Caco-2 (cell line): ENCODE measurements around the gene WFIKKN1. TPM values are rescaled to one million over a fixed set of nuclear protein-coding genes. Genes with fewer than 3 reads are reported as not detected.

ENCODE experiments used
- BruUV-seq: library from RNA; stranded (reverse); fragments of 400-500 nt; replicated peaks from 2 replicates; lab custom pipeline; 2021; lab: Mats Ljungman, UMichigan
- CTCF ChIA-PET: fragments of 300-600 bp; sonication (Branson Sonifier 250); formaldehyde crosslinking; loops from one replicate; lab custom pipeline; 2022; ENCODE audit warnings: antibody characterized with exemption; lab: Charles Lee
- POLR2A ChIA-PET: fragments of 300-600 bp; sonication (Branson Sonifier 250); formaldehyde crosslinking; loops from one replicate; lab custom pipeline; 2022; ENCODE audit warnings: antibody characterized with exemption; lab: Charles Lee
- DNase-seq, 2 experiments: peaks; one replicate each; pipeline versions ENCODE4 v3.0.0 to v3.0.0-alpha.2; 2020 to 2022
- H3K27me3 ChIP-seq: replicated peaks from 2 replicates; pipeline ENCODE4 v1.6.0; 2011; ENCODE audit warnings: low read length; ENCODE audit not compliant: control insufficient read depth, insufficient read depth
- H3K36me3 ChIP-seq: 2 replicates; pipeline ENCODE4 v1.5.1; 2011; ENCODE audit warnings: low read length; ENCODE audit not compliant: control insufficient read depth, insufficient read depth
- H3K4me1 ChIP-seq: fragments of 250-450 bp; sonication (Bioruptor Pico); 2 replicates; pipeline ENCODE4 v1.5.1; 2020; ENCODE audit warnings: mild to moderate bottlenecking
- H3K4me3 ChIP-seq: 2 replicates; pipeline ENCODE4 v1.5.1; 2011; ENCODE audit warnings: low read depth, mild to moderate bottlenecking, control low read depth, low read length
- H3K9me3 ChIP-seq: fragments of 250-450 bp; sonication (Bioruptor Pico); 2 replicates; pipeline ENCODE4 v1.5.1; 2020; ENCODE audit warnings: mild to moderate bottlenecking, moderate library complexity
- H3K27ac Mint-ChIP-seq: one replicate; pipeline ENCODE4 v1.8.0; 2022; ENCODE audit warnings: mixed read lengths; ENCODE audit not compliant: unreplicated experiment
- H3K27me3 Mint-ChIP-seq: one replicate; pipeline ENCODE4 v1.8.0; 2022; ENCODE audit warnings: mixed read lengths; ENCODE audit not compliant: insufficient read depth, unreplicated experiment
- H3K36me3 Mint-ChIP-seq: one replicate; pipeline ENCODE4 v1.8.0; 2022; ENCODE audit warnings: mild to moderate bottlenecking, mixed read lengths; ENCODE audit not compliant: insufficient read depth, unreplicated experiment
- H3K4me1 Mint-ChIP-seq: one replicate; pipeline ENCODE4 v1.8.0; 2022; ENCODE audit warnings: low read depth, mixed read lengths; ENCODE audit not compliant: unreplicated experiment
- H3K4me3 Mint-ChIP-seq: one replicate; pipeline ENCODE4 v1.8.0; 2022; ENCODE audit warnings: mild to moderate bottlenecking, moderate library complexity, mixed read lengths; ENCODE audit not compliant: unreplicated experiment
- H3K9me3 Mint-ChIP-seq: one replicate; pipeline ENCODE4 v1.8.0; 2022; ENCODE audit warnings: mixed read lengths; ENCODE audit not compliant: unreplicated experiment
- CTCF ChIP-seq, 2 experiments: fragments of 200-600 bp in 1 of 2; IDR thresholded peaks; 1 replicate in 1 of 2; 2 replicates in 1 of 2; pipeline versions ENCODE4 v1.5.1 to v1.8.0; 2011 to 2022; ENCODE audit warnings: antibody characterized with exemption in 1 of 2, control low read depth in 1 of 2, inconsistent platforms in 1 of 2, low read depth in 1 of 2, low read length in 1 of 2, mild to moderate bottlenecking in 1 of 2, moderate library complexity in 1 of 2; ENCODE audit not compliant: insufficient read depth in 1 of 2, severe bottlenecking in 1 of 2, unreplicated experiment in 1 of 2
- intact Hi-C: fragments of 100-400 bp; cut with micrococcal nuclease; formaldehyde crosslinking; loops from one replicate; pipeline ENCODE4 v1.10.0; 2022; ENCODE audit not compliant: unreplicated experiment
- total RNA-seq: library from RNA; stranded (reverse); gene quantifications from 2 replicates; pipeline ENCODE4 v1.2.3, GENCODE V29; 2022

WFIKKN1 gene
- total RNA-seq, 1 experiment from 2014 or later = 0.54 TPM

DNA sequence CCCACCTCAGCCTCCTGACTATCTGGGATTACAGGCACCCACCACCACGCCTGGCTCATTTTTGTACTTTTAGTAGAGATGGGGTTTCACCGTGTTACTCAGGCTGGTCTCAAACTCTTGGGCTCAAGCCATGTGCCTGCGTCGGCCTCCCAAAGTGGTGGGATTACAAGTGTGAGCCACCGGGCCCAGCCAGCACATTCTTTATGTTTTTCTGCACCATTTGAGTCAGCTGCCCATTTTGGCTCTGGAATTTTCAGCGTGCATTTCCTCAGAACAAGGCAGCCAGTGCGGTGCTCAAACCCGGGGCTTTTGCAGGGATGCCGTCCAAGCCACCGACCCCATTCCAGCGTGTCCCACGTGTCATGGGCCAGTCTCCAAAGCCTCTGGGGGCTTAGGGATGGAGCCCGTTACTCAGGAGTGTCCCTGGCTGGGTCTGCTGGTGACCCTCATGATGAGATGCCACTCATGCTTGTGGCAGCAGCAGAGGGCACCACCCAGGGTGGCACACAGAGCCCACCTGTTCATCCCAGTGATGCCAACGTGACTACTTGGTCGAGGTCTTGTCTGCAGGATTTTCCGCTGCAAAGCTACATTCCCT lies 44.6 kb upstream of the WFIKKN1 start:
- ChIA-PET POLR2A (no interaction called here), CTCF (interaction anchor here (0.5 to 1.2 kb wide), 3 partner anchors 9 to 59 kb away, joined by 3 to 6 read pairs (median 3); partner anchors contain the start of gene CAPN15)
- no peak for TF ChIP-seq CTCF (IDR thresholded peaks at IDR 0.05; ENCODE audit: insufficient read depth in 1 of 2, low read depth in 1 of 2, low read length in 1 of 2, severe bottlenecking in 1 of 2, unreplicated experiment in 1 of 2)
- no peak overlapping the region for H3K4me3 Mint-ChIP-seq
- peaks cover 39% of the 10 kb centered on the region for H3K36me3 Mint-ChIP-seq
- H3K27me3 Mint-ChIP-seq = no peaks in the 10 kb centered on the region
- H3K36me3 ChIP-seq = no peaks in the 10 kb centered on the region; the same call in none of the 2 replicates
- no peaks in the 10 kb centered on the region for H3K27me3 ChIP-seq
- intact Hi-C loops = loop anchor here (5.0 kb wide), 1 partner anchor 59 kb away; the partner anchor contains the start of gene CAPN15
- no peak overlapping the region for H3K4me3 ChIP-seq
- no peak overlapping the region for H3K27ac Mint-ChIP-seq
- no peaks in the 10 kb centered on the region for H3K9me3 ChIP-seq
- H3K9me3 Mint-ChIP-seq = no peaks in the 10 kb centered on the region
- BruUV-seq = no TSS peak
- DNase-seq = no peak
- peaks cover 8% of the 10 kb centered on the region for H3K4me1 Mint-ChIP-seq
- H3K4me1 ChIP-seq = peaks cover 3% of the 10 kb centered on the region; the same call in 1 of the 2 replicates

GRCh38 chr16:586645-587590 lies 43.9 kb upstream of the WFIKKN1 start:
- POLR2A ChIA-PET = interaction anchor here (0.7 kb wide), 1 partner anchor 129 kb away, joined by 11 read pairs; no protein-coding TSS in a partner anchor
- peaks cover 39% of the 10 kb centered on the region for H3K36me3 Mint-ChIP-seq
- BruUV-seq = no TSS peak
- H3K4me3 ChIP-seq = no peak overlapping the region
- H3K36me3 ChIP-seq = no peaks in the 10 kb centered on the region; the same call in none of the 2 replicates
- H3K9me3 Mint-ChIP-seq = no peaks in the 10 kb centered on the region
- peaks cover 12% of the 10 kb centered on the region for H3K4me1 Mint-ChIP-seq
- peaks cover 7% of the 10 kb centered on the region for H3K4me1 ChIP-seq
- no peaks in the 10 kb centered on the region for H3K27me3 ChIP-seq
- CTCF ChIA-PET = interaction anchor here (0.5 kb wide), 1 partner anchor 59 kb away, joined by 3 read pairs; the partner anchor contains the start of gene CAPN15
- peak overlapping the region; percentile 75 for H3K4me3 Mint-ChIP-seq
- H3K9me3 ChIP-seq = no peaks in the 10 kb centered on the region
- intact Hi-C loops = loop anchor here (5.0 kb wide), 1 partner anchor 60 kb away; the partner anchor contains the start of gene CAPN15
- no peak for DNase-seq
- H3K27ac Mint-ChIP-seq = peak overlapping the region; percentile 25
- TF ChIP-seq CTCF (IDR thresholded peaks at IDR 0.05; ENCODE audit: insufficient read depth in 1 of 2, low read depth in 1 of 2, low read length in 1 of 2, severe bottlenecking in 1 of 2, unreplicated experiment in 1 of 2) = no peak
- H3K27me3 Mint-ChIP-seq = no peaks in the 10 kb centered on the region

DNA sequence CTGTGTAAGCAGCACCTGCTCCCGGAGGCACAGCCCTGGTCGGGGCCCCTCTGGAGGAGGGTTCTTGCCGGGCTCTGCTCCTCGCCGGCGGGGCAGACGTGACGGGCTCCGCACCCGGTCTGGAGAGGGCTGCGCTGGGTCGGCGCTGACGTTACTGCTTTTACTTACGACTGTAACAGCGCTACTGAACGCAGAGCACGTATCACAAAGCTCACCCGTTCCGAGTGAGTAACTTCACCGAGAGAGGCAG lies 42.2 kb upstream of the WFIKKN1 start:
- CTCF ChIA-PET = no interaction called here
- Histone ChIP-seq H3K4me3 (peak overlapping the region; percentile 77), H3K9me3 (no peaks in the 10 kb centered on the region), H3K36me3 (no peaks in the 10 kb centered on the region; the same call in 1 of the 2 replicates), H3K4me1 (peaks cover 23% of the 10 kb centered on the region), H3K27me3 (no peaks in the 10 kb centered on the region)
- no peak for TF ChIP-seq CTCF (IDR thresholded peaks at IDR 0.05; ENCODE audit: insufficient read depth in 1 of 2, low read depth in 1 of 2, low read length in 1 of 2, severe bottlenecking in 1 of 2, unreplicated experiment in 1 of 2)
- Mint-ChIP-seq H3K27ac (peak overlapping the region; percentile 95), H3K27me3 (no peaks in the 10 kb centered on the region), H3K4me3 (peak overlapping the region; percentile 75), H3K4me1 (peaks cover 21% of the 10 kb centered on the region), H3K36me3 (peaks cover 40% of the 10 kb centered on the region), H3K9me3 (no peaks in the 10 kb centered on the region)
- BruUV-seq = no TSS peak
- intact Hi-C loops = loop anchor here (2.0 to 5.0 kb wide), 2 partner anchors 48 to 61 kb away; partner anchors contain the start of genes CAPN15 and METTL26
- POLR2A ChIA-PET = no interaction called here
- DNase-seq = peak in 1 of 2 experiments; percentile 60
